IMR-90 (cell line): ENCODE data around the gene ARID4B.

ENCODE experiments used
- BHLHE40 ChIP-seq: fragments of 150-350 bp; IDR thresholded peaks from 2 replicates; pipeline ENCODE4 v1.6.1; 2016; ENCODE audit warnings: mild to moderate bottlenecking, low read depth, low read length
- CHD1 ChIP-seq: IDR thresholded peaks from 2 replicates; pipeline ENCODE4 v1.6.1; 2012; ENCODE audit warnings: low read depth, low read length, improper control_type of control experiment
- CTCF ChIP-seq: conservative IDR thresholded peaks from 2 replicates; pipeline ENCODE4 v1.5.1; 2012; ENCODE audit warnings: mild to moderate bottlenecking, low read depth, low read length, improper control_type of control experiment
- FOS ChIP-seq: fragments of 150-350 bp; IDR thresholded peaks from 2 replicates; pipeline ENCODE4 v1.6.1; 2016; ENCODE audit warnings: low read depth, low read length
- MAZ ChIP-seq: IDR thresholded peaks from 2 replicates; pipeline ENCODE4 v1.6.1; 2012; ENCODE audit warnings: low read depth, mild to moderate bottlenecking, low read length, improper control_type of control experiment, moderate library complexity, borderline replicate concordance
- MXI1 ChIP-seq: IDR thresholded peaks from 2 replicates; pipeline ENCODE4 v1.6.1; 2012; ENCODE audit warnings: low read depth, mild to moderate bottlenecking, low read length, moderate library complexity, borderline replicate concordance
- POLR2A ChIP-seq: IDR thresholded peaks from 2 replicates; pipeline ENCODE4 v1.6.1; 2012; ENCODE audit warnings: mild to moderate bottlenecking, low read depth, low read length
- RAD21 ChIP-seq: IDR thresholded peaks from 2 replicates; pipeline ENCODE4 v1.6.1; 2012; ENCODE audit warnings: low read length, improper control_type of control experiment
- RCOR1 ChIP-seq: IDR thresholded peaks from 2 replicates; pipeline ENCODE4 v1.6.1; 2012; ENCODE audit warnings: mild to moderate bottlenecking, low read length, improper control_type of control experiment; ENCODE audit not compliant: insufficient replicate concordance
- SMC3 ChIP-seq: fragments of 150-350 bp; IDR thresholded peaks from 2 replicates; pipeline ENCODE4 v1.6.1; 2016; ENCODE audit warnings: low read depth, mild to moderate bottlenecking, antibody characterized with exemption, low read length, moderate library complexity
- USF2 ChIP-seq: fragments of 150-350 bp; IDR thresholded peaks from 2 replicates; pipeline ENCODE4 v1.6.1; 2017; ENCODE audit warnings: mild to moderate bottlenecking, antibody characterized with exemption, low read length, low read depth

- TF ChIP-seq RCOR1 (no peak), CTCF (no peak), RAD21 (no peak), MAZ (no peak), BHLHE40 (no peak), POLR2A (no peak), FOS (no peak), USF2 (no peak), SMC3 (no peak), MXI1 (no peak), CHD1 (no peak)
Measured at GRCh38 chr1:235130766-235131270, 197.2 kb downstream of the ARID4B start.
